ENCODE results near the gene ARHGAP26. TPM values are rescaled to one million over a fixed set of nuclear protein-coding genes. Genes with fewer than 3 reads are reported as not detected.

The ARHGAP26 gene
- total RNA-seq, 1 donor from 2014 or later: 20.0 TPM

DNA sequence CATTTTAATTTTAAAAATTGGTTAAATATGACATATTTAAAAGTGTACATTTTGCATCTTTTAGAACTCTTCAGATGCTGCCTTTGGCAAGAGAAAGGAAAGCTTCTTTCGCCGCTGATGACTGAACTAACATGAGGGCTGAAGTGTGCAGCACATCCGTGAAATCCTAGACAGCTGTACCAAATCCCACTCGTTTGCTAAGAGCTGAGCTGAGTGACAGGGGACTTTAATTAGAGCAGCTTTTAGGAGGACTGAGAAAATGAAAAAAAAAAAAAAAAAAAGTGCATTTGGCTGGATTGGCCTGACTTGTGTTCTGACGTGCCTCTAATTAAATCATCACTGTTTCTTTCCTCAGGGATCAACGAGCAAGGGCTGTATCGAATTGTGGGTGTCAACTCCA is 271.3 kb downstream of the ARHGAP26 start:
- Mint-ChIP-seq H3K27me3 (ENCODE audit: insufficient read depth) (no peaks in the 10 kb centered on the region), H3K36me3 (ENCODE audit: low read depth) (peaks cover 46% of the 10 kb centered on the region), H3K4me3 (no peak overlapping the region), H3K4me1 (ENCODE audit: low read depth) (peaks cover 40% of the 10 kb centered on the region), H3K27ac (no peak overlapping the region), H3K9me3 (no peaks in the 10 kb centered on the region)
- intact Hi-C loops (cut with micrococcal nuclease): no loop called here
- DNase-seq (ENCODE audit: low spot score): no peak

DNA sequence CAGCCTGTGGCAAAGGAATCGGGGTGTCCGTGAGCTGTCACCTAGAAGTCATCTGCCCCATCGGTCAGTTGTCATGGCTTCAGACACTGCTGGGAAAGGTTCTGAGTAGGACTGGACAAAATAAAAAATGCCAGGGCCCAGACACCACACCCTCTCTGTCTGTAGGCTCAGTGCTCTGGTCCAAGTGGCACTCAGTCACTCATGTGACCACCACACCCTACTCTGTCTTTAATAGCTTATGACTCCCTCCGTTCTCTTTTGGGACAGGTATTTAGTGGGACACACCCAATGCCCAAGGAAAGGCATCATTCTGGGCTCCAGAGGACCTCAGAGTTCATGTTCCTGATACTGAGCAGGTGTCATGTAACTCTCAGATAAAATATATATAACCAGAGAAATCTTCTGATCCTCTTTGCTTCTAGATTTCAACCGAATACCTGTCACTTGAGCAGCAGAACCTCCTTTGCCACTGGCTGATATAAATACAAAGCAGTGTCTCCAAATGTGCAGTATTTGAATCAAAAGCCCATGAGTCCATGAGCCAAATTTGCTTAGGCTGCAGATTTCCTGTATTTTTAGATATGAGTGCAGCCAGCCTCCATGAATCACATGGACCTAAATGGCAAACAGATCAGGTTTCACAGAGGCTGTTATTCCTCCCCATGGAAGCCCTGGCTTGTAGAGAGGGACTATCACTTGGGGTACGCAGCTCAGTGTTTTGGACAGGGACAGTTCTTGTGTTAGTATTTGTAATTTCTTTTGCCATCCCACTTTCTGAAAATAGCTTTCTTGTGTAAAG is 272.0 kb downstream of the ARHGAP26 start:
- peaks cover 38% of the 10 kb centered on the region for H3K4me1 Mint-ChIP-seq (ENCODE audit: low read depth)
- intact Hi-C loops (cut with micrococcal nuclease): no loop called here

DNA sequence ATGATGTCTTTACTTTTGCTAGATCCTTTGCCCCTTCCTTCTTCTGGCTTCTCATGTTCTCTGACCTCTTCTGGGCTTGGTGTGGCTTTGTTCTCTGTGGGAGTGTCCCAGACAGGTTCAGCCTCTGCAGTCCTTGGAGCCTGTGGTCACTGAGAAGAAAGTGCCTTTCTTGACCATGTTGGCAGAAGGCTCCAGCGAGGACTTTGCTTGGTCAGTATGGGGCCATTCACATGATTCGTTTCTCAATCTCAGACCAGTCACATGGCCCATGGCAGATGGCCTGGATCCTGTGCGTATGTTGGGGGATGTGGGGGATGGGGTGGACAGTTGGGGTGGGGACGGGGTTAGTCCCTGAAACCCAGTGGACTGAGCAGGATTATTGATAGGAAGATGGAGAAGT is 274.1 kb downstream of the ARHGAP26 start:
- no peak overlapping the region for H3K4me3 Mint-ChIP-seq
- no peak overlapping the region for H3K27ac Mint-ChIP-seq
- H3K36me3 Mint-ChIP-seq (ENCODE audit: low read depth): peaks cover 41% of the 10 kb centered on the region
- intact Hi-C loops (cut with micrococcal nuclease): no loop called here
- H3K4me1 Mint-ChIP-seq (ENCODE audit: low read depth): peaks cover 28% of the 10 kb centered on the region
- DNase-seq (ENCODE audit: low spot score): no peak
- H3K9me3 Mint-ChIP-seq: no peaks in the 10 kb centered on the region
- no peaks in the 10 kb centered on the region for H3K27me3 Mint-ChIP-seq (ENCODE audit: insufficient read depth)

More for the DNA sequence above, 272.0 kb downstream of the ARHGAP26 start:
- Mint-ChIP-seq H3K27me3 (ENCODE audit: insufficient read depth) (no peaks in the 10 kb centered on the region), H3K36me3 (ENCODE audit: low read depth) (peaks cover 44% of the 10 kb centered on the region), H3K4me3 (no peak overlapping the region), H3K27ac (no peak overlapping the region), H3K9me3 (no peaks in the 10 kb centered on the region)
- DNase-seq (ENCODE audit: low spot score): no peak

DNA sequence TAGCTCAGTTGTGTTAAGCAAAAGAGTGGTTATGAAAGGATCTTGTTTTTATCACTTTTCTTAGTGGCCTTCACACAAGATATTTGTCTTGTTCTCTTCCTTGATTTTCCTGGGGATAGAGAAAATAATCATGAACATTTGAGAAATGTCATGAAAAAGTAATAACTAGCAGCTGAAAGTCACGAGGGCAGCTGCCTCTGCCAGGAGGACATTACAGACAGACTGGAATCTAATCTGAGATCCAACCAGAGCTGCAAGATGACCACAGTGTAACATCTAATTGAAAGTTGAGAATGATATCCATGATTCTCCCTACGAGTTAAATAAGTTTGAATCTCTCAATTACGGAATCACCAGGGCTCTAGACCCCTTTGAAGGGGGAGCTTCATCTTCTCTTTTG is 274.9 kb downstream of the ARHGAP26 start:
- Mint-ChIP-seq H3K36me3 (ENCODE audit: low read depth) (peaks cover 37% of the 10 kb centered on the region), H3K27ac (no peak overlapping the region), H3K4me1 (ENCODE audit: low read depth) (peaks cover 28% of the 10 kb centered on the region), H3K4me3 (no peak overlapping the region), H3K9me3 (no peaks in the 10 kb centered on the region), H3K27me3 (ENCODE audit: insufficient read depth) (no peaks in the 10 kb centered on the region)
- DNase-seq (ENCODE audit: low spot score): no peak
- intact Hi-C loops (cut with micrococcal nuclease): no loop called here

DNA sequence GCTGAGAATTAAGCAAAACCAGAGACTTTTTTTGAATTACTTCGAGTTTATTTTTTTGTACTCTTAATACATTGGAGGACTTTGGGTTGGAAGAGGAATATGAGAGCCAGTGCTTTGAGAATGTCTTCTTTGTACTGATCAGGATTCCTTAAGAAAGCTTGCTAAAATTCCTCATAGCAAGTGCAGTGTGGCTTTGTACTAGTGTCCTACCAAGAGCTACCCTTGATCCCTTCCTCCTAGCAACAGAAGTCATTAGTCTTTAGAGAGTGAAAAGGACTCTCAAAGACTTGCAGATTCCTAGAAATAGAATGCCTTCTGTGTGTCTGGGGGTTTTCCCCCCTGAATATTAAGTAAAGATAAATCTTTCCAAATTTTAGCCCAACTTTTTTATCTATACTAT is 276.1 kb downstream of the ARHGAP26 start:
- H3K27me3 Mint-ChIP-seq (ENCODE audit: insufficient read depth): no peaks in the 10 kb centered on the region
- H3K4me3 Mint-ChIP-seq: no peak overlapping the region
- peaks cover 38% of the 10 kb centered on the region for H3K4me1 Mint-ChIP-seq (ENCODE audit: low read depth)
- H3K36me3 Mint-ChIP-seq (ENCODE audit: low read depth): peaks cover 39% of the 10 kb centered on the region
- no peaks in the 10 kb centered on the region for H3K9me3 Mint-ChIP-seq
- intact Hi-C loops (cut with micrococcal nuclease): no loop called here
- no peak overlapping the region for H3K27ac Mint-ChIP-seq
- no peak for DNase-seq (ENCODE audit: low spot score)

DNA sequence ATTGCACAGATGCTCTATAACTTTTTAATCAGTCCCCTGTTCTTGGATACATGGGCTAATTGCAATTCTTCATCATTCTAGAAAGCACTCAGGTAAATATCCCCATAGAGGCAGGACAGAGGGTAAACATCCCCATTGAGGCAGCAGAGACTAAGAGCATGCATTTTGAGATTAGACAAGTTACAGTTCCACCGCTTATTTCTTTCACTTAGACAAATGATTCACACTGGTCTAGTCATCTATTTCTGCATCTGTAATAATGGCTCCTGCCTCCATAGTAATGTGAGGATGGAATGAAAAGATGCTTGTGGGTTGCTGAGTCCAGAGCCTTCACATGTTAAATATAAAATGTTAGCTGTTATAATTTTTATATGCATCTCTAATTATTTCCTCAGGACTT is 276.9 kb downstream of the ARHGAP26 start:
- intact Hi-C loops (cut with micrococcal nuclease): no loop called here
- Mint-ChIP-seq H3K4me3 (no peak overlapping the region), H3K36me3 (ENCODE audit: low read depth) (peaks cover 41% of the 10 kb centered on the region), H3K9me3 (no peaks in the 10 kb centered on the region), H3K27ac (no peak overlapping the region), H3K4me1 (ENCODE audit: low read depth) (peaks cover 45% of the 10 kb centered on the region), H3K27me3 (ENCODE audit: insufficient read depth) (no peaks in the 10 kb centered on the region)
- DNase-seq (ENCODE audit: low spot score): no peak

DNA sequence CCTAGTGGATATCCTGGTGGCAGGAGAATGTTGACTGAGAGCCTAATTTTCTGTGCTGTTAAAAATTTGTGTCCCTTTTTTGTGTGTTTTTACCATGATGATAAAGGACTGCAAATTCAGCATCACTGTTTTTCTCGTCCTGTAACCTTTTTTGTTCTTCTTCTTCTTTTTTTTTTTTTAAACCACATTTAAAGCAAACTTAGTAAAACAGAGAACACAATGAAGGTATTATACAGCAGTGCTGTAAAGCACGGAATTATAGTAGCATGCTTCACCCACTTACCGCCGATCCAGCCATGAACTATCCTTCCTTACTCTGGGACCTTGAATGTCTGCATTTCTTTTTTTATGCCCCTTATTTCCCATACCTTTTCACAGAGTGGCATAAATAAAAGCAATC is 280.0 kb downstream of the ARHGAP26 start:
- no peaks in the 10 kb centered on the region for H3K9me3 Mint-ChIP-seq
- DNase-seq (ENCODE audit: low spot score): no peak
- peaks cover 17% of the 10 kb centered on the region for H3K36me3 Mint-ChIP-seq (ENCODE audit: low read depth)
- no peaks in the 10 kb centered on the region for H3K27me3 Mint-ChIP-seq (ENCODE audit: insufficient read depth)
- intact Hi-C loops (cut with micrococcal nuclease): loop anchor here (1.0 to 10.0 kb wide), 2 partner anchors 11 to 225 kb away; no protein-coding TSS in a partner anchor
- peaks cover 68% of the 10 kb centered on the region for H3K4me1 Mint-ChIP-seq (ENCODE audit: low read depth)
- peak overlapping the region; percentile 3 for H3K4me3 Mint-ChIP-seq
- H3K27ac Mint-ChIP-seq: peak overlapping the region; percentile 36

DNA sequence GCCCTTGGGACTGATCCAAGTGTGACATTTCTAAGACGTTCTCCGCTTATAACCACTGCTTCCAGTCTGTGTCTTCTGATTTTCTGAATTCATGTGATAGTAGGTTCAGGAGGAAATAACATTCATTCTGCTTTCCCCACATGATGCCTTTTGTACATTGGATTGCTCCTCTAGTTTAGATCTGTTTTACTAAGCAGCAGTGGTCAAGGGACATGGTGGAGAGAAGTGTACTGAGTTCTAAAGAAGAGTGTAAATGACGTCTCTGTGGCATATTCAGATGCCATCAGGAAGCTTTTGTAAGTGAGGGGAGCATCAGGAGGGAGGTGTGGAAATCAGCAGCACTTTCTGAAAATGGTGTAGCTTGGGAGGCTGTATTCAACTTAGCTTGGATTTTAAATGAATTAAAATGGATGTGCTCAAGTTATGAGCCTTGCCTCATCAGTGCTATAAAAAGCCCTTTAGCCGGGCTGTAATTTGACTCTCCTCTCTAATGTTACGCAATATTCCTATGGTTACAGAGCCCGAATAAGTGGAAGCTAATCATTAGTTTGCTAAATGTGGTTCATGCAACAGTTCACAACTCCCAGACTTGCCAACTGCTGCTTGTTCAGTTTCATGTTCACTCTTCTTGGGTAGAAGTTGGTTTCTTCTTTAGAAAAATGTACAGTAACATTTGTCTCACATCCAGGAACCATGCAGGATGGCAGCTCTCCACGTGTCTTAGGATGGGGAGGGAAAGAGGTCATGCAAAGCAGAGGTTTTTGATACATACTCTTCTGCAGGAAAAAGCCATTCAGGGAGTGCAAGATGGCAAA is 281.3 kb downstream of the ARHGAP26 start:
- no peak overlapping the region for H3K4me3 Mint-ChIP-seq
- DNase-seq (ENCODE audit: low spot score): no peak
- H3K9me3 Mint-ChIP-seq: no peaks in the 10 kb centered on the region
- no peaks in the 10 kb centered on the region for H3K27me3 Mint-ChIP-seq (ENCODE audit: insufficient read depth)
- H3K27ac Mint-ChIP-seq: peak overlapping the region; percentile 68
- intact Hi-C loops (cut with micrococcal nuclease): loop anchor here (10.0 kb wide), 1 partner anchor 227 kb away; no protein-coding TSS in a partner anchor
- H3K36me3 Mint-ChIP-seq (ENCODE audit: low read depth): peaks cover 14% of the 10 kb centered on the region
- peaks cover 81% of the 10 kb centered on the region for H3K4me1 Mint-ChIP-seq (ENCODE audit: low read depth)

DNA sequence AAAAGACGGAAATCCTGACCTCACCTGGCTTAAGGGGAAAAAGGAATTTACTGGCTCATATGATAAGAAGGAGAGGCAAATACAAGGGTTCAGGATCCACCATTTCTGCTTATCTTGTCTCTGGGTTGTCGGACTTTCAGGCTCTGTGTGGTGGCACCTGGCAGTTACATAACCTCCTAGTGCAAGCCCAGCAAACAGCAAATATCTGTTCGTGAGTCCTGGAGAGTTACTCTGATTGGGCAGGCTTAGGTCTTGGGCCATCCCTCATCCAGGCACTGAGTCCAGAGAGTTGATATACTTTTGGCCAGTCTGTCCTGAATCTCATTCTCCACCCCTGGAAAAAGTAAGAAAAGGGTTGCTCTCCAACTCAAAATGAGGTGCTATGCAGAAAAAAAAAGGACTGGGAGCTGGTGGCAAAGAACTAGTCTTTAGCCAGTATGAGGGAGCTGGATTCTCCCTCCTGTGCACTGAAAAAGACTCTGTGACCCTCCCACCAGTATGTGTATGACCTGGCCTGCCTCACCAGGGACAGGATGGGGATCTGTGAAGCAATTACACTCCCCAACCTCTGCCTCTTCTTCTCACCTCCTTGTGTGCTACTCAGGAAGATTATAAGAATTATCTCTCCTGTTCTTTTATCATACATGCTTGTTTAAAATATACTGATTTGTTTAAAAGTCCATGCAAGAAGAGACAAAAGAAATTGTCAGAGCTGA is 282.9 kb downstream of the ARHGAP26 start:
- Mint-ChIP-seq H3K4me3 (no peak overlapping the region), H3K27ac (peak overlapping the region; percentile 97), H3K36me3 (ENCODE audit: low read depth) (peaks cover 18% of the 10 kb centered on the region), H3K4me1 (ENCODE audit: low read depth) (peaks cover 89% of the 10 kb centered on the region), H3K9me3 (no peaks in the 10 kb centered on the region), H3K27me3 (ENCODE audit: insufficient read depth) (no peaks in the 10 kb centered on the region)
- DNase-seq (ENCODE audit: low spot score): no peak
- intact Hi-C loops (cut with micrococcal nuclease): loop anchor here (10.0 kb wide), 1 partner anchor 228 kb away; no protein-coding TSS in a partner anchor

DNA sequence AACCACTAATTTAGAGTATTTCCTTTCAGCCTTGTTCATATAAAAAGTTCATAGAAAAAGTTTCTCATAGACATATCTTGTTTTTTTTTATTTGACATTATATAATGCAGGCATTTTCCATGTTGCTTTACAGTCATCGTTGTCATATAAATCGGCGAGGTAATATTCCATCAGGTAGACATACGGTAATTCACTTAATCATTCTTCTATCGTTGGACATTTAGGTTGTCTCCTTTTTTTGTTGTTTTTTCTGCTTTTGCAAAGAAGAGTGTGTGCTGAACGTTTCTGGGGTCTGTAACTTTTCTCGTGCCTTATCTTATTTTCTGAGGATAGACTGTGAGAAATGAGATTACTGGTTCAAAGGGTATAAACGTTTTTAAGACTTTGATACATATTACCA is 283.6 kb downstream of the ARHGAP26 start:
- Mint-ChIP-seq H3K9me3 (no peaks in the 10 kb centered on the region), H3K4me1 (ENCODE audit: low read depth) (peaks cover 93% of the 10 kb centered on the region), H3K36me3 (ENCODE audit: low read depth) (peaks cover 24% of the 10 kb centered on the region), H3K27me3 (ENCODE audit: insufficient read depth) (no peaks in the 10 kb centered on the region), H3K4me3 (peak overlapping the region; percentile 15), H3K27ac (peak overlapping the region; percentile 97)
- intact Hi-C loops (cut with micrococcal nuclease): loop anchor here (10.0 kb wide), 1 partner anchor 229 kb away; no protein-coding TSS in a partner anchor
- DNase-seq (ENCODE audit: low spot score): no peak

DNA sequence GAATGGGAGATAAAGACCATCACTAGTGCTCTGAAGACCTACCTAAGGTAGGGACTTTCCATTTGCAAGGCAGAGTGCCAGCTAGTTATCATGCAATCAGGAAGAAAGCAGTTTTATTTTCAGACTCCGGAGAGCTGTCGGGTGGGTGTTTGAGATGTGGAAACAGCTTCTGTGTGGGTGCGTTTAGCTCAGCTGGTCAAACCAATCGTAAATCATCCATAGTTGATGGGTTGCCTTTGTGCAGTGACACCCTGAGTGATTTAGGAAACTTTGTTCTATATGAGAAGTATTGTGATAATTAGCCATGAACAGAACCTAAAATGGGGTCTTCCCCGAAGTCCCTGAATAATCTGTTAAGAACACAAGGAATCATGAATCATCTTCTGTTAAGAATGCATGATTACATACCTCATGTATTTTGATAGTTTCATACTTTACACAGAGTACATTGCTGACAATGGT is 284.3 kb downstream of the ARHGAP26 start:
- Mint-ChIP-seq H3K9me3 (no peaks in the 10 kb centered on the region), H3K27ac (peak overlapping the region; percentile 97), H3K4me3 (peak overlapping the region; percentile 24), H3K27me3 (ENCODE audit: insufficient read depth) (no peaks in the 10 kb centered on the region), H3K4me1 (ENCODE audit: low read depth) (peaks cover 92% of the 10 kb centered on the region), H3K36me3 (ENCODE audit: low read depth) (peaks cover 30% of the 10 kb centered on the region)
- intact Hi-C loops (cut with micrococcal nuclease): loop anchor here (10.0 kb wide), 1 partner anchor 230 kb away; no protein-coding TSS in a partner anchor
- DNase-seq (ENCODE audit: low spot score): peak; percentile 17

DNA sequence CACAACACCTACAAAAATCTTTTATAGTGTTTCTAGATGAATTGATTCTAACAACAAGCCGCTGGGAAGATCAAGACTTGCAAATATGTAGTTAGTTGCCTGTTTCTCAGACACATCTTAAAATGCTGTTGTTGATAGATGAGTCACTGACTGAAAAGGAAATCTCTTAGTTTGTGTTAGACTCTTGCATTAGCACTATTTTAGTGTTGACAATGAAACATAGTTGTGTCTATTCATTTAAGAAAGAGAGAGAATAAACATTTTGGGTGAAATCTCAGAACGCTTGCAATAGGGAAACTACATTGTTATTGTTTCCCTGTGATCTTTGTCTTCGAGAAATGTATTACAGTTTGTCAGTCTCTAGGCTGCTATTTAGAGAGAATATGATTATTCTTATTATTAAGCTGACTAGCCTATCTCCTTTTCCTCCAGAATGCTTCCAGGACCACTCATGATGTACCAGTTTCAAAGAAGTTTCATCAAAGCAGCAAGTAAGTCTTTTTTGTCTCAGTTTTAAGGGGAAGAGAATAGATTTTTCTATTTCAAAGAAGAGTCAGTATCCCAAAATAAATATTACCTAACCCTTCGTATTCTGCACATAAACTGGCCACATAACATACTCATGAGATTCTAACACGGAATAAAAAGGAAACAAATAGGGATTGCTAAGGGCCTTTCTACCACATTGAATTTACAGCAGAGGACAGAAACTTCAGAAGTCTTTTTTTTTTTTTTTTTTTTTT is 285.6 kb downstream of the ARHGAP26 start:
- peaks cover 83% of the 10 kb centered on the region for H3K4me1 Mint-ChIP-seq (ENCODE audit: low read depth)
- peak overlapping the region; percentile 97 for H3K27ac Mint-ChIP-seq
- intact Hi-C loops (cut with micrococcal nuclease): loop anchor here (1.0 to 10.0 kb wide), 16 partner anchors 11 to 1132 kb away; no protein-coding TSS in a partner anchor
- no peak for DNase-seq (ENCODE audit: low spot score)
- H3K9me3 Mint-ChIP-seq: no peaks in the 10 kb centered on the region
- peak overlapping the region; percentile 29 for H3K4me3 Mint-ChIP-seq
- peaks cover 32% of the 10 kb centered on the region for H3K36me3 Mint-ChIP-seq (ENCODE audit: low read depth)
- no peaks in the 10 kb centered on the region for H3K27me3 Mint-ChIP-seq (ENCODE audit: insufficient read depth)

All from activated T-helper 1 cell treated with anti-CD3 and anti-CD28 coated beads, Interleukin-12 subunit alpha, Interleukin-12 subunit beta, Interleukin-2, Interleukin-4 antibody, amounts not matched to agents 30 ng/mL and 10 ng/mL and 1 ng/mL, durations not matched to agents 14 hours and 24 hours and 36 hours (primary cell).